Karpas-422 (cell line): ENCODE measurements around the gene GPX4. TPM values are rescaled to one million over a fixed set of nuclear protein-coding genes. Genes with fewer than 3 reads are reported as not detected.

Experiments used
- DNase-seq: peaks from one replicate; pipeline ENCODE4 v3.0.0-alpha.2; 2015
- H2AFZ ChIP-seq: fragments of 200-600 bp; sonication (generic); 2 replicates; pipeline ENCODE4 v1.6.1; 2014; ENCODE audit warnings: antibody characterized with exemption, low read length, mixed read lengths
- H3K27ac ChIP-seq: fragments of 200-600 bp; sonication (generic); 2 replicates; pipeline ENCODE4 v1.5.1; 2014; ENCODE audit warnings: mild to moderate bottlenecking, low read length, moderate library complexity
- H3K27me3 ChIP-seq: fragments of 200-600 bp; sonication (generic); 2 replicates; pipeline ENCODE4 v1.6.1; 2014; ENCODE audit warnings: low read length, mixed read lengths
- H3K36me3 ChIP-seq: fragments of 200-600 bp; sonication (generic); 2 replicates; pipeline ENCODE4 v1.6.1; 2014; ENCODE audit warnings: low read length, mixed read lengths; ENCODE audit not compliant: insufficient read depth
- H3K4me1 ChIP-seq: fragments of 200-600 bp; sonication (generic); 2 replicates; pipeline ENCODE4 v1.6.1; 2014; ENCODE audit warnings: mild to moderate bottlenecking, low read length, mixed read lengths
- H3K4me2 ChIP-seq: fragments of 200-600 bp; sonication (generic); 2 replicates; pipeline ENCODE4 v1.6.1; 2014; ENCODE audit warnings: low read length, low read depth, mild to moderate bottlenecking; ENCODE audit not compliant: poor library complexity, severe bottlenecking
- H3K4me3 ChIP-seq: fragments of 200-600 bp; sonication (generic); 2 replicates; pipeline ENCODE4 v1.5.1; 2014; ENCODE audit warnings: mild to moderate bottlenecking, antibody characterized with exemption, low read length, mixed read lengths
- H3K79me2 ChIP-seq: fragments of 200-600 bp; sonication (generic); 2 replicates; pipeline ENCODE4 v1.6.1; 2014; ENCODE audit warnings: mild to moderate bottlenecking, low read length, mixed read lengths
- H3K9ac ChIP-seq: fragments of 200-600 bp; sonication (generic); 2 replicates; pipeline ENCODE4 v1.6.0; 2014; ENCODE audit warnings: low read length
- H3K9me2 ChIP-seq: fragments of 200-600 bp; sonication (generic), shearing (Covaris generic); replicated peaks from 2 replicates; pipeline ENCODE4 v1.6.0; 2014; ENCODE audit warnings: mild to moderate bottlenecking, low read length, moderate library complexity; ENCODE audit not compliant: insufficient read depth
- H3K9me3 ChIP-seq: fragments of 300-700, 200-600 bp; sonication (generic); 2 replicates; pipeline ENCODE4 v1.6.1; 2014; ENCODE audit warnings: low read length, mixed read lengths
- H4K20me1 ChIP-seq: fragments of 200-600 bp; sonication (generic); 2 replicates; pipeline ENCODE4 v1.6.1; 2014; ENCODE audit warnings: mild to moderate bottlenecking, antibody characterized with exemption, low read length, low read depth; ENCODE audit not compliant: insufficient read depth
- total RNA-seq: library from RNA; depleted of rRNA; stranded (reverse); fragments of >200 nt; shearing (Covaris generic); gene quantifications from 2 replicates; pipeline ENCODE4 v1.2.3, GENCODE V29; 2014; ENCODE audit warnings: low replicate concordance

The GPX4 gene
- total RNA-seq, 1 experiment from 2014 or later, result 286 TPM

DNA sequence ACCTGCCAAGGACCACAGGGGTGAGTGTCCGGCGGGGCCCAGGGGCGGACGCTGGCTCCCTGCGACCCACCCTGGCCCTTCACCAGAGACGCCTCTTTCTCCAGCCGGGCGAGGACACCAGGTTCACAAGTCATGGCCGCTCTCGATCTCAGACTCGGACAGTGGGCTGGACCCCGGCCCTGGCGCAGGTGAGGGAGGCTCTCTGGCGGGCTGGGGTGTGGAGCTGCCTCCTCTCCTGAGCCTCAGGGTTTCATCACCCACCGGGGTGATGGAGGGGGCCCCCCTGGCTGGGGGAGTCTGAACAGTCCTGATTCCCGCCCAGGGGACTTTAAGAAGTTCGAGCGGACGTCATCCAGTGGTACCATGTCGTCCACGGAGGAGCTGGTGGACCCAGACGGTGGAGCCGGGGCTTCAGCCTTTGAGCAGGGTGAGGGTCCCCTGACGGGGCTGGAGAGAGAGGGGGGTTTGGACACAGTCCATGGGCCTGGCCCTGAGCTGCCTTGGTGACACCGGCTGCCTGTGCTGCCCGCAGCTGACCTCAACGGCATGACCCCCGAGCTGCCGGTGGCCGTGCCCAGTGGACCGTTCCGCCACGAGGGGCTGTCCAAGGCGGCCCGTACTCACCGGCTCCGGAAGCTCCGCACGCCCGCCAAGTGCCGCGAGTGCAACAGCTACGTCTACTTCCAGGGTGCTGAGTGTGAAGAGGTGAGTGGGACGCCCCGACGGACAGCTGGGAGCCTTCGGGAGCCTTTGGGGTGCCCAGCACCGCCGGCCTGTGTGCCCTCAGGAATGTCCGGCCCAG, 23.2 kb upstream of the GPX4 start:
- H3K9me2 ChIP-seq, result no peaks in the 10 kb centered on the region
- H2AFZ ChIP-seq, result no peak overlapping the region
- H3K27ac ChIP-seq, result no peak overlapping the region
- H3K4me2 ChIP-seq, result no peak overlapping the region
- H4K20me1 ChIP-seq, result peaks cover 6% of the 10 kb centered on the region
- no peaks in the 10 kb centered on the region for H3K79me2 ChIP-seq
- DNase-seq, result no peak
- H3K4me3 ChIP-seq, result no peak overlapping the region
- H3K4me1 ChIP-seq, result peaks cover 36% of the 10 kb centered on the region
- no peaks in the 10 kb centered on the region for H3K9me3 ChIP-seq
- no peak overlapping the region for H3K9ac ChIP-seq
- H3K36me3 ChIP-seq, result peaks cover 17% of the 10 kb centered on the region; the same call in 1 of the 2 replicates
- no peaks in the 10 kb centered on the region for H3K27me3 ChIP-seq

DNA sequence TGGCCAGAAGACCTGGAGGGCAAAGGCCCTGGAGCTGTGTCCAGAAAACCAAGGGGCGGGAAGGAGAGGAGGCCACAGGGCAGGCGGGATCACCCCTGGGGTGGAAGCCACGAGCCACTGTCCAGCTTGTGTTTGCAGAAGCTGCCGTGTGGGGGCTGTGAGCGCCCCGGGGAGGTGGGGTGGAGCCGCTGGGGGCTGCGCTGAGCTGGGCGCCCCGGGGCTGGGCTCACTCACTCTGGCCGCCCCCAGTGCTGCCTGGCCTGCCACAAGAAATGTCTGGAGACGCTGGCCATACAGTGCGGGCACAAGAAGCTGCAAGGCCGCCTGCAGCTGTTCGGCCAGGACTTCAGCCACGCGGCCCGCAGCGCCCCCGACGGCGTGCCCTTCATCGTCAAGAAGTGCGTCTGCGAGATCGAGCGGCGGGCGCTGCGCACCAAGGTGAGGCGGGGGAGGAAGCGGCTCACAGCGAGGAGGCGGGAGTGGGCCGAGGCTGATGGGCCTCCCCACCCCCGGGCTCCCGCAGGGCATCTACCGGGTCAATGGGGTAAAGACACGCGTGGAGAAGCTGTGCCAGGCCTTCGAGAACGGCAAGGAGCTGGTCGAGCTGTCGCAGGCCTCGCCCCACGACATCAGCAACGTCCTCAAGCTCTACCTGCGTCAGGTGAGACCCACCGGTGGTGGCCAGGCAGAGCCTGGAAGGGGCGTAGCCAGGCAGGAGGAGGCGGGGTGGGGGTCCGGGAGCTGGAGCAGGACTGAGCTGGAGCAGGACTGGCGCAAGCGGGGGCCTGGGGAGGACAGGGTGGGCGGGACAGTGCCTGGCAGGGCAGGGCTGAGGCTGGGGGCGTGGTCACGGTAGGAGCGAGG, 22.3 kb upstream of the GPX4 start:
- H3K36me3 ChIP-seq, result peaks cover 15% of the 10 kb centered on the region; the same call in 1 of the 2 replicates
- no peaks in the 10 kb centered on the region for H3K9me2 ChIP-seq
- H3K9me3 ChIP-seq, result no peaks in the 10 kb centered on the region
- peaks cover 28% of the 10 kb centered on the region for H3K4me1 ChIP-seq
- no peak overlapping the region for H3K4me3 ChIP-seq
- no peak overlapping the region for H3K27ac ChIP-seq
- no peak overlapping the region for H3K4me2 ChIP-seq
- H3K79me2 ChIP-seq, result no peaks in the 10 kb centered on the region
- no peak overlapping the region for H3K9ac ChIP-seq
- DNase-seq, result no peak
- H3K27me3 ChIP-seq, result no peaks in the 10 kb centered on the region
- peaks cover 6% of the 10 kb centered on the region for H4K20me1 ChIP-seq
- H2AFZ ChIP-seq, result no peak overlapping the region

DNA sequence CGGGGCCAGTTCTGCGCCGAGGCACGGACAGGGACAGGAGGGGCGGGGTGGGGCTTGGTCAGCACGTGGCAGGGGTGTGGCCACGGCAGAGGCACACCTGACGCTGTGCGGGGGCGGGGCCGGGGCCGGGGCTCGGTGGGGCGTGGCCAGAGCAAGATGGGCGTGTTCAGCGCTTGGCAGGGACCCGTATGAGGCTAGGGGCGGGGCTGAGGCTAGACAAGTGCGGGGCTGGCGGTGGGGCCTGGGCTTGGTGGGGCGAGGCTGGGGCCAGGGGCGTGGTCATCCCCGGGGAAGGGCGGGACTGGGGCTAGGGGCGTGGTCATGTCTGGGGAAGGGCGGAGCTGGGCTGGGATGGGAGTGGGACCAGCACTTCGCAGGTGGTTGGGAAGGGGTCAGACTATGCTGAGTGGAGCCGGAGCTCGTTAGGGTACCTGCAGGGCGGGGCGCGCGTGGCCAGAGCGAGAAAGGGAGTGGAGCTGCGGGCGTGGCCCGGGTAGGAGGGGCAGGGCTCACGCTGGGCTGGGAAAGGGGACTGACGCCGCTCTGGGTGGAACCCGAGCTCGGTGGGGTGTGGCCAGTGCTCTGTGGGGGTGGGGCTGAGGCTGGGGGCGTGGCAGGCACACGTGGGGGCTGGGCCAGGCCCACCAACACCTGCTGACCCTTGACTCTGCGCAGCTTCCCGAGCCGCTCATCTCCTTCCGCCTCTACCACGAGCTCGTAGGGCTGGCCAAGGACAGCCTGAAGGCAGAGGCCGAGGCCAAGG, 21.4 kb upstream of the GPX4 start:
- Histone ChIP-seq H2AFZ (no peak overlapping the region), H3K36me3 (peaks cover 15% of the 10 kb centered on the region; the same call in 1 of the 2 replicates), H3K79me2 (no peaks in the 10 kb centered on the region), H3K9me2 (no peaks in the 10 kb centered on the region), H3K27ac (no peak overlapping the region; the same call in 1 of the 2 replicates), H3K9me3 (no peaks in the 10 kb centered on the region), H3K4me1 (peaks cover 21% of the 10 kb centered on the region), H4K20me1 (peaks cover 6% of the 10 kb centered on the region), H3K4me3 (no peak overlapping the region; the same call in 1 of the 2 replicates), H3K27me3 (no peaks in the 10 kb centered on the region), H3K9ac (no peak overlapping the region), H3K4me2 (peak overlapping the region; percentile 43)
- DNase-seq, result peak; percentile 97

DNA sequence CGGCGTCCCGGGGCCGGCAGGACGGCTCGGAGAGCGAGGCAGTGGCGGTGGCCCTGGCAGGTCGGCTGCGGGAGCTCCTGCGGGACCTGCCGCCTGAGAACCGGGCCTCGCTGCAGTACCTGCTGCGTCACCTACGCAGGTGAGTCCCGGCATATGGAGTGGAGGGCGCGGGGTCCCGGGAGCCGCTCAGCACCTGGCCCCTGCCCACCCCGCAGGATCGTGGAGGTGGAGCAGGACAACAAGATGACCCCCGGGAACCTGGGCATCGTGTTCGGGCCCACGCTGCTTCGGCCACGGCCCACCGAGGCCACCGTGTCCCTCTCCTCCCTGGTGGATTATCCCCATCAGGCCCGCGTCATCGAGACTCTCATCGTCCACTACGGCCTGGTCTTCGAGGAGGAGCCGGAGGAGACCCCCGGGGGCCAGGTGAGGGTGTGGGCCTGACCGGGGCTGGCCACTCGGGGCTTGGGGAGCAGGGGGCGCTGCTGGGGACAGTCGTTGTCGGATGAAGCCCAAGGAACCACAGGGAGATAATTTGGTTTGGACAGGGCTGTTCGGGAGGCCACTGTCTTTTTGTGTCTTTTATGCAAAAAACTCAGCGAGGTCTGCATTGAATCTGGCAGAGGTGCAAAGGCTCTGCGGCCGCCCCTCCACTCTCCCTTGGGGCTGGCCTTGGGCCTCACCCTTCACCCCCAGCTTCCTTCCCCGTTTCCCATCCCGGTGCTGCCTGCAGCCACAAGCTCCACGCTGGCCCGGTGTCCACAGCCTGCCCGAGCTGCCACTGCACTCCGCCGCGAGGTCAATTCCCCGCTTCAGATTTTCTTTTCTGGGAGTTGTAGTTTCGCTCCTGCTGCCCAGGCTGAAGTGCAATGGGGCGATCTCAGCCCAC, 20.6 kb upstream of the GPX4 start:
- no peak overlapping the region for H2AFZ ChIP-seq
- no peaks in the 10 kb centered on the region for H3K9me3 ChIP-seq
- peak overlapping the region; percentile 43 for H3K4me2 ChIP-seq
- H3K4me1 ChIP-seq, result peaks cover 23% of the 10 kb centered on the region
- H3K27me3 ChIP-seq, result no peaks in the 10 kb centered on the region
- peaks cover 18% of the 10 kb centered on the region; the same call in 1 of the 2 replicates for H3K36me3 ChIP-seq
- H4K20me1 ChIP-seq, result peaks cover 6% of the 10 kb centered on the region
- H3K9me2 ChIP-seq, result no peaks in the 10 kb centered on the region
- H3K4me3 ChIP-seq, result no peak overlapping the region; the same call in 1 of the 2 replicates
- DNase-seq, result peak; percentile 64
- H3K79me2 ChIP-seq, result no peaks in the 10 kb centered on the region
- H3K9ac ChIP-seq, result 0 out of 2 replicates have a peak overlapping the region, but pooled peaks have one; percentile 20
- peak overlapping the region; percentile 70 for H3K27ac ChIP-seq

DNA sequence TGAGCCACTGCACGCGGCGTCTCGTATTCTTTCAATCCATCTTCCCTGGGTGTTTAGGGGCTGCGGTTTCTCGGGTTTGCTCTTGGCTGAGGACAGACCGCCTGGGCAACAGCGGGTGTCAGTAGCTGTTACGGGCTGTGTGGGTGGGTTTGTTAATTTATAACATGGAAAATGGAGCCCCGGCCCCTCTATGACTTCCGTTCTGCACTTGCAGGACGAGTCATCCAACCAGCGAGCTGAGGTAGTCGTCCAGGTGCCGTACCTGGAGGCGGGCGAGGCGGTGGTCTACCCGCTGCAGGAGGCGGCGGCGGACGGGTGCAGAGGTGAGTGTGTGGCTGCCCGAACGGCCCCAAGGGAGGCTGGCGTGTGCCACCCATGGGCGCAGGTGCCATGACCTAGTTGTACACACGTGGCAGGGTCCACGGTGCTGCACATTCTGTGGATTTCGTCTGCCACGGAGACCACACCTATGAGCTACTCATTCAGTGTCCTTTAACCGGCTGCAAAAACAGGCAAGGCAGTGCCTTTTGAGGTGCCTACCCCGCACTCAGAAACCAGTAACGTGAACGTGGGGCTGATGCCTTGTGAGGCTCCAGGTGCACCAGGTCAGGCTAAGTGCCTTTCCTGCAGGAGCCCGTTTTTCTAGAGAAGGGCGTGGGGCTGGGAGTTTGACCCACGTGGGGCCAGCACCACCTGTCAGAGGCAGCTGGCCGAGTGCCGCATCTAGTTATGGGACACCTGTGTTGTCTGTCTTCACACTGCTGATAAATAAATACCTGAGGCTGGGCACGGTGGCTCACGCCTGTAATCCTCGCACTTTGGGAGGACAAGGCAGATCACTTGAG, 19.5 kb upstream of the GPX4 start:
- Histone ChIP-seq H3K27me3 (no peaks in the 10 kb centered on the region), H3K4me3 (no peak overlapping the region), H3K4me1 (peaks cover 34% of the 10 kb centered on the region), H3K9ac (no peak overlapping the region), H2AFZ (no peak overlapping the region), H3K9me3 (no peaks in the 10 kb centered on the region), H3K27ac (0 out of 2 replicates have a peak overlapping the region, but pooled peaks have one; percentile 18), H4K20me1 (peaks cover 6% of the 10 kb centered on the region), H3K36me3 (peaks cover 18% of the 10 kb centered on the region; the same call in 1 of the 2 replicates), H3K79me2 (no peaks in the 10 kb centered on the region), H3K9me2 (no peaks in the 10 kb centered on the region), H3K4me2 (no peak overlapping the region)
- no peak for DNase-seq

DNA sequence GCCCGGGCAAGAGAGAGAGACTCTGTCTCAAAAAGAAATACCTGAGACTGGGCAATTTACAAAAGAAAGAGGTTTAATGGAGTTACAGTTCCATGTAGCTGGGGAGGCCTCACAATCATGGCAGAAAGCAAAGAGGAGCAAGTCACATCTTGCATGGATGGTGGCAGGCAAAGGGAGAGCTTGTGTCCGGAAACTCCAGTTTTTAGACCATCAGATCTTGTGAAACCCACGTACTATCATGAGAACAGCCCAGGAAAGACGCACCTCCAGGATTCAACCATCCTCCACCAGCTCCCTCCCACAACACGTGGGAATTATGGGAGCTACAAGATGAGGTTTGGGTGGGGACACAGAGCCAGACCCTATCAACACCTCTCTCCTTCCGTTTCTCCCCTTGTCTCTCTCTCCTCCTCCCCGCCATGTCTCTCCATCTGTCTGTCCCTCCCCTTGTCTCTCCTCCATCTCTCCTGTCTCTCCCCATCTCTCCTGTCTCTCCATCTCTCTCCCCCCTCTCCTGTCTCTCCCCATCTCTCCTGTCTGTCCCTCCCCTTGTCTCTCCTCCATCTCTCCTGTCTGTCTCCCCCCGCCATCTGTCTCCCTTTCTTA, 18.6 kb upstream of the GPX4 start:
- H3K9me3 ChIP-seq, result no peaks in the 10 kb centered on the region
- H3K4me2 ChIP-seq, result no peak overlapping the region
- H3K36me3 ChIP-seq, result peaks cover 21% of the 10 kb centered on the region; the same call in 1 of the 2 replicates
- H3K4me1 ChIP-seq, result peaks cover 40% of the 10 kb centered on the region
- H3K4me3 ChIP-seq, result no peak overlapping the region
- H3K79me2 ChIP-seq, result no peaks in the 10 kb centered on the region
- no peaks in the 10 kb centered on the region for H3K9me2 ChIP-seq
- peaks cover 10% of the 10 kb centered on the region for H4K20me1 ChIP-seq
- no peaks in the 10 kb centered on the region for H3K27me3 ChIP-seq
- H3K9ac ChIP-seq, result no peak overlapping the region
- no peak for DNase-seq
- no peak overlapping the region for H2AFZ ChIP-seq
- no peak overlapping the region for H3K27ac ChIP-seq
